Anterior cingulate cortex (tissue), 58 donors: Measurements from ENCODE around the gene DENND1A.
"Not testable (repeated sequence)": the region's sequence is repeated elsewhere in the genome, so short reads cannot be mapped to it uniquely, and the experiment has no call there.

Experiments
- DNase-seq, 58 donors: peaks; one replicate each; lab custom pipeline; 2025; lab: John Stamatoyannopoulos, UW

Gene DENND1A

DNA sequence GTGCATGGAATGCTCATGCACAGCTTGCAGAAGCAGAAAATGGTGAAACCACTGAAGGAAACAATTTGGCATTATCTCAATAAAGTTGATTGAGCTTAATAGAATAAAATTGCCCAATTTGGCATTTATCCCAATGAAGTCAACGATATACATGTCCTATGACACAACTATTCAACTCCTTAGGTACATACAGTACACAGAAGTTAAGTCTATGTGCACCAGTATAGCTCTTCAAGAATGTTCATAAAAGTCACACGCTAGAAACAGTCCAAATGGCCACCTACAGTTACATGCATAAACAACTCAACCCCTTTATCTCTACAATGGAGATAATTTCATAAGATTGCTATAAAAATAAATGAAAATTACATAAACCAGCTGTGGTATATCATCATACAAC lies 184.5 kb downstream of the DENND1A start:
- DNase-seq, result no peak

DNA sequence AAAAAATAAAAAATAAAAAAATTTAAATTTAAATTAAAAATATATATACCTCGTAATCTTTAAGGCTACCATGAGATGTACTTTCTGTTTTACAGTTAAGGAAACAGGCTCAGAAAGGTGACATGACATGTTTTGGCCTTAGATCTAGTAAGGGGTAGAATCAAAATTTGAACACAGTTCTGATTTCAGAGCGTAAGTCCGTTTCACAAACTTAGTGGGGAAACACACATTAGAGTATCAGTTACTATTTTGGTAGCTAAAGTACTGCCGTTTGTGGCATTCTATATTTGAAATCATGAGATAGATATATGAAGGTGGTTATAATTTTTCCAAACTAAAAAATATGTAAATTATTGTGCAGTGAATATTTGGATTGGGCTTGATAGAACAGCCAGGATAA lies 186.2 kb downstream of the DENND1A start:
- DNase-seq, result no peak

DNA sequence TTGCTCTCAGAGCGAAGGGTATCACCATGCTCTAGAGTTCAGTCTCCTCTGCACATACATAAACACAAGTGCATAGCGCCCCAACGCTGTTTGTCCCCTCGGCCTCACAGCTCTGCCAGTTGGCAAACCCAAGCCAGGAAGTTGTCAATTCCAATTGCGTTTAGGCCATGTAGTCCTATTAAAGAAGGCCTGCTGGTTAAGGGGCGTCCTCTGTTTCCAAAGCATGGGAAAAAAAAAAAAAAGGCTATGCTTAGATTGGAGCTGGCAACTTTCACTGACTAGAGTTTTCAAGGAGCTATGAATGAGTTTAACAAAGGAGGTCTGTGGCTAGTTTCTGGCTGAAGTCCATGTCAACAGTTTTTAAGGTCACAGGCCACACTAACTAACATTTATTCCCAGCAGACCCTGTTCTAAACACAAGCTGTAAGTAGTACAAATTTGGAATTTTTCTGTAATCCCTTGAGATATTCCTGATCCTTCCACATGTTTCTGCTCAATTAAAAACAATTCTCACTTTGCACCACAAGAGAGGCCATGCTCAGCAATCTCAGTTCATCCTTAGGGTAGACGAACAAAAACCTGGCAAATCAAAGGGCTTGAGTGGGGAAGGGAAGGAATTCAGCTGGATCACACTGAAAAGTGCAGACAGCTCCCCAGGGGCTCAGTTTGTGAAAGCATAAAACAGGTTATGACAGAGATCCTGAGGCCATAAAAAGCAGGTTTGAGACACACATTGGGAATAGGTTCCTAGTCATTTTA lies 187.7 kb downstream of the DENND1A start:
- DNase-seq, result peak in 52 of 58 donors; percentile 1 to 87 (median 48)

DNA sequence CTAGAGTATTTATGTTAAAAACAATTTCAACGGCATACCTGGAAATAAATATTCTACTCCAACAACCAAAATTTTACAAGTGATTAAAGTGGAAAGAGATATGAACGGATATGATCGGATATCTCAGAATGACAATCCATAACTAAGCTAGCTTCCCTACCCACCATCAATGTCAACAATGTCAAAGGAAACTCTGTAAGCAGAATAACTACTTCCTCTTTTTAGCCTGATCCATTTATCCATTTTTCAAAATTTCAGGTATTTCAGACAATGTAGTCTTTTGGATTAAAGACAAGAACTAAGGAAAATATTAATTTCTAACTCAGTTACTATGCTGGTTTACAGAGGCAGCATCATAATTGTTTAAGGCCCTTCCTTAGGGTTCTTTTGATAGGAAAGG lies 188.7 kb downstream of the DENND1A start:
- DNase-seq, result no peak

DNA sequence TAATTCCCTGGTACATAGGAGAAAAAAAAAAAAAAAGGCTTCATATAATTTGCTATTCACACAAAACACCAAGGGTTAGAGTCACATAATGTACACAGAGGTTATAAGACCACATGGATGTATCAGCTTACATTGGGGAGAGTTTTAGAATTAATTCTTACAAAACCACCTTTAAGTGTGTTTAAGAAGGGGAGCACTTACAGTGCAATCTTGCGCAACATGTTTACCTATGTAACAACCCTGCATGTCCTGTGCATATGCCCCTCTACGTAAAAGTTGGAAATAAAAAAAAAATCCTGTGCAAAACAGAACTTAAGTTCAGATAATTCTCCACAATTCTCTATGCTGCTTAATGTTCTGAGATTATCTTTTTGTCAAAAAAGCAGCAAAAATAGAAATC lies 190.0 kb downstream of the DENND1A start:
- no peak for DNase-seq

DNA sequence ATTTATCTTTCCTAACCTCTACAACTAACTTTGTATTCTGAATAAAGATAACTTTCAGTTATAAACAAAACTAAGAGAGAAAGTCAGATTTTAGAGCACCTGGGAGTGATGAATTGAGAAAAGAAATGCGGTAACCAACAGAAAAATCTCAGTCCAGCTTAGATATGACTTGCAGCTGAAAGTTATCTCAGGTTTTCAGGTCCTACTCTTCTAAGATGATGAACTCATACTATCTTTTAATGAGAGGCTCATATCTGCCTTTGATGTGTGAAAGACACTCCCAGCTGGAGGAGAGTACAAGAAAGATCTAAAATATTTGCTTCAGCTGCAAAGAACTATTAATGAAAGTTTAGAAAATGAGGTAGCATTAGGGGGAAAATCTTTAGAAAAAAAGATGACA lies 190.5 kb downstream of the DENND1A start:
- no peak for DNase-seq

DNA sequence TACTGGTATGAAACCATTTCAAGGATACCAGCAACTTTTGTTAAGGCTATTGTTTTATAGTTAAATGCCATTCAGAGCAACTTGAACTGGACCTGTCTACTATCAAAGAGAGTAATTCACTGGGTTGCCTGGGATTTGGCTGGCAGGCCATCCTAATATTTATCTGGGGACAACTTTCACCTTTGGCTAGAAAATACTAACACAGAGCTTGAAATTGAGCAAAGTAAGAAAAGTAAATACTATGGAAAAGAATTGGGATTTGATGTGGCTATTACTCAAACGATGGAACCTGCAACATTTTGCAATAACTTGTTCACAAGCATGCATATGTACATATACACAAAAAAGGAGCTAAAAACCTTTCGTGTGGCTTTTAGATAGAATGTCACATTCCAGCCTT lies 191.3 kb downstream of the DENND1A start:
- DNase-seq, result no peak

DNA sequence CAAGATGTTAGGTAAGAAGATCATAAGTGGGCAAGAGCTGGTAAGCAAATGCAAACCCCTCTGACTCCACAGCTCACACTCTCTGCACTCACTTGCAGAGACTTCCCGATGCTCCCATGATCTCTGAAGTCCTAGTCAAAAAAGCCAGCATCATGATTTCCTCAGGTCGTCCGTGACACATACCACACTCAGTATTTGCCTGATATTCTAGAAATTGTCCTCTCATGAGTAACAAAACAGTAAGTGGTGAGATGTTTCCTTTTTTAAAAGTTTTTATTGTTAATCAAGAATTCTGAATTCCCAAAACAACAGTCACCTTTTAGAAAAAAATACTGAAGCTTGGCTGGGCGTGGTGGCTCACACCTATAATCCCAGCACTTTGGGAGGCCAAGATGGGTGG lies 194.6 kb downstream of the DENND1A start:
- no peak for DNase-seq

DNA sequence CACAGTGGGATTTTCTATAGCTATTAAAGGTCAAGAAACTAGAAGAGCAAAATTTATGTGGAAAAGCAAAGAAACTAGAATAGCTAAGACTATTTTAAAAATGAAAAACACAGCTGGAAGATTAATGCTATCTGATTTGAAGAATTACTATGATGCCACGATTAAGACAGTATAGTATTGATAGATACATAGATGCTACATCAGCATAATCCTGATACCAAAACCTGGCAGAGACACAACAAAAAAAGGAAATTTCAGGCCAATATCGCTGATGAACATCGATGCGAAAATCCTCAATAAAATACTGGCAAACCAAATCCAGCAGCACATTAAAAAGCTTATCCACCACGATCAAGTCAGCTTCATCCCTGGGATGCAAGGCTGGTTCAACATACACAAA lies 201.4 kb downstream of the DENND1A start:
- DNase-seq, result not testable (repeated sequence)

DNA sequence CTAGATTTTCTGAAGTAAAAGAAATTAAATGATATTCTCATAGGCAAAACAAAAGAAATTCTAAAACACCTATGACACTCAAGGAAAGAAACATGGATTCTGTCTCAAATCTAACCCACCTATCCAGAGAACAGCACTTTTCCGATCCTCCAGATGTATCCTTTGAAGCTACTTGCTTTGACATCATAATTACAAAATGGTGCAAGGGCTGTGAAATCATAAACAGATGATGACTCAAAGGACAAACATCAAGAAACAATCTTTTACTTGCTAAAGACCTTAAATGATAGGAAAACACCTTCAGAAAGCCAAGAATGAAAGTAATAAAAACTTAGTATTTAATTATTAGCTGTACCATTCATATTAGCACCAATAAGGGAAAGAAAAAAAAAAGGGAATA lies 202.6 kb downstream of the DENND1A start:
- no peak for DNase-seq

DNA sequence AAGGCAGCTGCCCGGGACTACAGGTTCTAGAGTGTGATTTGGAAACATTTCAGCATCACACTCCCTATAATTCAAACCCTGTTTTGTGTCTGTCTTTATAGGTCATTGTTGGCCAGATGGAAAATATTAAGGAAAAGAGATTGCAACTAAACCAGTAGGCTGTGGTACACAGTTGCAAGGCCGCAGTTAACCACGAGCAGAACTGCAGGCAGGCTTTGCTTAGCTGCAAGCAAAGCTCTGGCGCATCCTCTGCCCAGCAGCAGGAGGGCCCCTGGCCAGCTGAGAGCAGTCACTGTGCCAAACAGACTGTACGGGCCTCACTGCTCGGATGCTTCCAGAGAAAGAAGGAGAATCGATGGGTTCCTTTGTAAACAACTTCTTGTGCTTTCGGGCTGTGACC lies 204.5 kb downstream of the DENND1A start:
- peak in 51 of 58 donors; percentile 6 to 77 (median 46) for DNase-seq

DNA sequence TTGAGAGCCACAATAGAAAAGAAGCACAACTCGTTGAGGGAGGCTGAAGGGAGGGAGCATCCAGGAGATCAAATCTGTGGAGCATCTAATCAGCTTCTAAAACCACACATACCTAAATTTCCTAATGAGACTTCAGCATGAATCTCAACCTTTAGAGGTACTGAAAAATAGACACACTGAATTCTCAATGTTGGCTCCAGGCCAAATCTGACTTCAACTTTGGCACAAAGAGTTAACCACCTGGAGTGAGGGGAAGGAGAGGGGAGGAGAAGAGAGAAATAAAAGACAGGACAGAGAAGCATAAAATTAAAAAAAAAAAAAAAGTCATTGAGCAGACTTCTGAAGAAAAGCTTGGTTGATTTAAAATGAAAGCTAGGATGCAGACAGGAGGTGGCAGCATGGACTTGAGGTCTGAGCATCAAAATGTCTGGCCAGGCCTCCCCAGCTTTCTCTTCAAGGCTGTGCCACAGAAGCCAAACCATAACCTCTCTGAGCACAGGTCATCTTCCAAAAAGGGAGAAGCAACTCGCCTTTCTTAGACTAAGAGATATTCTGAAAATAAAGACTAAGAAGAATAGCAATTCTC lies 205.6 kb downstream of the DENND1A start:
- peak in 20 of 58 donors; percentile 1 to 32 (median 8) for DNase-seq

DNA sequence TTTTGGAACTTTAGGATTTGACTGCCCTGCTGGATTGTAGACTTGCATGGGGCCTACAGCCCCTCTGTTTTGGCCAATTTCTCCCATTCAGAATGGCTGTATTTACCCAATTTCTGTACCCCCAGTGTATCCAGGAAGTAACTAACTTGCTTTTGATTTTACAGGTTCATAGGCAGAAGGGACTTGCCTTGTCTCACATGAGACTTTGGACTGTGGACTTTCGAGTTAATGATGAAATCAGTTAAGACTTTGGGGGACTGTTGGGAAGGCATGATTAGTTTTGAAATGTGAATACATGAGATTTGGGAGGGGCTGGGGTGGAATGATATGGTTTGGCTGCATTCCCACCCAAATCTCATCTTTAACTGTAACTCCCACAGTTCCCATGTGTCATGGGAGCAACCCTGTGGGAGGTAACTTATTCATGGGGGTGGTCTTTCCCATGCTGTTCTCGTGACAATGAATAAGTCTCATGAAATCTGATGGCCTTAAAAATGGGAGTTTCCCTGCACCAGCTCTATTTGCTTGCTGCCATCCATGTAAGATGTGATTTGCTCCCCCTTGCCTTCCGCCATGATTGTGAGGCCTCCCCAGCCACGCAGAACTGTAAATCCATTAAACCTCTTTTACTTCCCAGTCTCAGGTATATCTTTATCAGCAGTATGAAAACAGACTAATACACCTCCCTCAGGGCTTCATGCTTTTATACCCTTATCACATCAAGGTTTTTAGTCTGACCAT lies 206.6 kb downstream of the DENND1A start:
- no peak for DNase-seq

DNA sequence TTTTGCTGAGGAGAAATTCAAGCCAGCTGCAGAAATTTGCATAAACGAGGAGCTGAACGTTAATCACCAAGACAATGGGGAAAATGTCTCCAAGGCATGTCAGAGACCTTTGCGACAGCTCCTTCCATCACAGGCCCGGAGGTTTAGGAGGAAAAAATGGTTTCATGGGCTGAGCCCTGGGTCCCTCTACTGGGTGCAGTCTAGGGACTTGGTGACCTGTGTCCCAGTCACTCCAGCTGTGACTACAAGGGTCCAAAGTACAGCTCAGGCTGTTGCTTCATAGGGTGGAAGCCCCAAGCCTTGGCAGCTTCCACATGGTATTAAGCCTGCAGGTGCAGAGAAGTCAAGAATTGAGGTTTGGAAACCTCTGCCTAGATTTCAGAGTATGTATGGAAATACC lies 207.5 kb downstream of the DENND1A start:
- no peak for DNase-seq

DNA sequence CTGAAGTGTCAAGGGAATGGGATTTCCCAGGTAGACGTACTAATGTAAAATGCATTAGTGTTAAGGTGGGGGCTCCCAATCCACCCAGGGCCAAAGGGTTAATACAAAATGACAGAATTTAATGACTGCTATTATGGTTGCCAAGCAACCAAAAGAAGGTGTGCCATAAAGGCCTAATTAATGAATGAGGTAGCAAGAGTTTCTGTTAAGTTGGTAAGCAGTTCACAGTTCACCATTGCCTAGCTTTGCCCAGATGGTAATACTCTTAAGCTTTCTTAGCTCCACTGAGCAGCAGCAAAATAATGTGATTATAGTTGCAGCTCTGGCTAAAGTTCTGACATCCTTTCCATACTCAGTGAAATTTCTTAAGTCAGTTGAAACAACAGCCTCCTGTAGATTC lies 211.7 kb downstream of the DENND1A start:
- no peak for DNase-seq

DNA sequence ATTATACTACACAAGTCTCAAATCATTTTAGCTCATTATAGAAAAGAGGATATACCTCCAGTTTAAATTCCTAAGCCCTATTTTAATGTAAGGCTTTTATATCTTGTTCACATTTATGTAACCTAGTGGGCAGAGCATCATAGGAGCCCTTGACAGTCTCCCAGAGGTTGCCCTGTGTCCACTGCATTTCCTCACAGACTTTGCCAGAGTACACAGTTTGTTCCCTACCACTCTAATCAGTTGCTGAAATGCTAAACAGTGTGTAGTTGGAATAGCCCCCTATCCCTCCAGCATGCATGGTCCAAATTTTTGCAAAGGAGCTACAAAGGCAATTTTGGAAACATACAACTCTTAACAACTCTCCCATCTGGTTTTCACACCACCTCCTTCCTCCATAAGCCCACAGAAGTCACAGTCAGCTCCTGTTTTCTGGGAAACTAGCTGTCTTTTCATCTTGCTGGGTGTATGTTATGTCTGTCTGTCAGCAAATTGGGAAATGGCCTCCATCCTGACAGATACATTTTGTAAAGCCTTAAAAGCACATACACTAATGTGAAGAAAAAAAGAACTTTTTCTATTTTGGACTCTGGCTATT lies 212.2 kb downstream of the DENND1A start:
- peak in 2 of 58 donors; percentile 18 to 32 for DNase-seq

DNA sequence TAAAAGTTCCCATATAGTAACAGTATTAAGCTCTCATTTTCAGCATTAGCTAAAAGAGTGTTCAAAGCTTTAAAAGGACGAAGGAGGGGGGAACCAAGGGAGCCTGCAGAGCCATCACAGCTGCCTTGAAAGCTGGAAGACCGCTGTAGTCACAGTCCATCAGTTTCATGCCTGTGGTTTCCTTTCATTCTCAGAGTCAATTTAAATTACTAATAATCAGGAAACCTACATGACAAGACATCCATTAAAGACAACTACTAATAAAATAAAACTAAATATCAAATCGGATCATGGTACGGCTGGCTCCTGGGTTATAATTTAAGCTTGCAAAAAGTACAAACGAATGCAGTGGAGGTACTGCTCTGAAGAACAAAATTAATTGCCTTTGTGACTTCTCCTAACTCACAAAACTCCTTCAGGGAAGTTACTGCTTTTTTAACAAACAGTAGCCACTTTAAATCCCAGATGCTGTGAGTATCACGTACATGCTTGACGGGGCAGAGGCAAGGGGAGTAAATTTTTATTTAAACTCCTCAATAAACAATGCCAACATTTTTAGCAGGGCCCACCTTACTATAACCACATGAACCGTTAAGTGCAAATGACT lies 213.5 kb downstream of the DENND1A start:
- DNase-seq, result no peak

DNA sequence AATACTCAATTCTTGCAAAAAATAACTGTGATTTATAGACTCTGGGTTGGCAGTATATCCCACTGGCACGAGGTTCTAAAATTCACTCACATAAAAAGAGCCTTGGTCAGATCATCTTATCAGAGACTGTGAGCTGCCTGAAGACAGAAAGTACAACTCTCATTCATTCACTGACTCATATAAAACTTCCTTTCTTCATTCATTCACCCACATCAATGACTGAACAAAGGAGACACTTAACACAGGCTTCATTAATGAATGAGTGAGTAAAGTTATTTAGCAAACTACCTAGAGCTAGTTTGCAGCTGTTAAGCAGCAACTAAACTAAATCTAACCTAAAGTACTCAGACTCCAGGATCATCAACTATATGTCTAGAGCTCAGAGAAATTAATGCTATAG lies 214.7 kb downstream of the DENND1A start:
- no peak for DNase-seq

DNA sequence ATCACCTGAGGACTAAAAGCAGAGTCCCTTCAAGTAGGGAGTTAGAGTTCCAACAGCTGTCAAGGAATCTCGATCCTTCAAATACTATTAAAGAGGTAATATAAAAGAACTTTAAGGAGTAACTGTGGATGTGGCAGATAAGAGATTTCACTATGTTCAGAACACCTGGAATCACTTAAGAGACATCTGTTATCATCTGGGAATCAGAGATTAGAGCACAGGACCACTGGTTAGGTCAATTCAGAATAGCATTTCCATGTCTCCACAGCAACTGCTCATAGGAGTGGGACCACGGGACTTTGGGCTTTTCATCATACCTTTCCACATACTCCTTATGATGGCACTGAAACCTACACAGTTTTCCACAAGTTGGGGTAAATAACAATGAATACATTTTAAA lies 216.6 kb downstream of the DENND1A start:
- DNase-seq, result no peak

DNA sequence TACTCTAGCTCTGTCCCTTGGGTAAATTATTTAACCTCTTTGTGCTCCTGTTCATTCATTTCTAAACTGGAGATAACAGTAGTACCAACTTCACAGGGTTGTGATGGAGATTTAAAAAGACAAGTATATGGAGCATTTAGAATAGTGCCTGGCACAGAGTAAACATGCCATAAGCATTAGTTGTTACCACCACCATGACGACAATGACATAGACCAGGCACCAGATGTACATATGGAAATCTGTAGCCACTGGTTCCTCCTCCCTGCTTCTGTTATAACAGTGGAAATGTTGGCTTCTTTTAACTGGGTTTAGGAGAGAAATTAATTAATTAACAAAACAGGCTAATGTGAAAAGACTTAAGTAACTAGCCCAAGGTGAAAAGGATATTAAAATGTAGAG lies 217.5 kb downstream of the DENND1A start:
- DNase-seq, result no peak

DNA sequence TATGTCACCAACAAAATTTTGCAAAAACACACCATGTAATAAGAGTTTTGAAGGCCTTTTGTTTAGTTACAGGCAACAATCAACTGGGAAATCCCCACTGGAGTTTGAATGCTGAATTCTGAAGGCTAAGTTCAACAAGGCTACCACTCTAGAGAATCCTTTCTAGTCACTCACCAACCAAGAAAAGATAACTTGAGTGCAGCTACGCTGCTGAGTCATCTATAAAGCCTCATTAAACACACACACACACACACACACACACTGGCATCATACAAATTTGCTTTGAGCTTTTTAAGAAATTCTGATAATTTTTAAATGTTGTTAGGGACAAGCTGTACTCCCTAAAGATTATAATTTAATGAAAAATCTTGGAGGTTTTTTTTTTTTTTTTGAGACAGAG lies 219.6 kb downstream of the DENND1A start:
- no peak for DNase-seq
